PC-9 (cell line): ENCODE measurements around the gene ZC2HC1B. TPM values are rescaled to one million over a fixed set of nuclear protein-coding genes. Genes with fewer than 3 reads are reported as not detected.

Experiments used
- BruUV-seq: library from RNA; stranded (reverse); fragments of 400-500 nt; replicated peaks from 2 replicates; lab custom pipeline; 2021; lab: Mats Ljungman, UMichigan
- CTCF ChIA-PET: fragments of 300-600 bp; sonication (Branson Sonifier 250); formaldehyde crosslinking; loops from one replicate; lab custom pipeline; 2022; ENCODE audit warnings: antibody characterized with exemption; lab: Charles Lee
- POLR2A ChIA-PET: fragments of 300-600 bp; sonication (Branson Sonifier 250); formaldehyde crosslinking; loops from one replicate; lab custom pipeline; 2022; ENCODE audit warnings: antibody characterized with exemption; ENCODE audit not compliant: unreplicated experiment; lab: Charles Lee
- DNase-seq, 2 experiments: peaks; one replicate each; pipeline versions ENCODE4 v3.0.0 to v3.0.0-alpha.2; 2015 to 2022; ENCODE audit warnings: mixed read lengths in 1 of 2
- H2AFZ ChIP-seq: fragments of 200-600 bp; sonication (generic); 2 replicates; pipeline ENCODE4 v1.8.1; 2017; ENCODE audit warnings: antibody characterized with exemption
- H3F3A ChIP-seq: fragments of 200-600 bp; sonication (generic); 2 replicates; pipeline ENCODE4 v1.8.1; 2017; ENCODE audit warnings: antibody characterized with exemption, mild to moderate bottlenecking, low read depth; ENCODE audit not compliant: insufficient read depth
- H3K27ac ChIP-seq: fragments of 200-600 bp; sonication (generic); 2 replicates; pipeline ENCODE4 v1.6.1; 2016; ENCODE audit warnings: mixed run types
- H3K27me3 ChIP-seq: fragments of 200-600 bp; sonication (generic); 2 replicates; pipeline ENCODE4 v1.6.1; 2016; ENCODE audit warnings: low read depth, mixed run types; ENCODE audit not compliant: insufficient read depth
- H3K36me3 ChIP-seq: fragments of 200-600 bp; sonication (generic); 2 replicates; pipeline ENCODE4 v1.6.1; 2016; ENCODE audit warnings: low read depth, mixed run types
- H3K4me1 ChIP-seq: fragments of 200-600 bp; sonication (generic); replicated peaks from 2 replicates; pipeline ENCODE4 v1.6.1; 2016; ENCODE audit warnings: mixed run types; ENCODE audit not compliant: insufficient read depth
- H3K4me2 ChIP-seq: fragments of 200-600 bp; sonication (generic); 2 replicates; pipeline ENCODE4 v1.6.1; 2017; ENCODE audit warnings: mixed run types
- H3K4me3 ChIP-seq: fragments of 200-600 bp; sonication (generic); 2 replicates; pipeline ENCODE4 v1.6.1; 2016; ENCODE audit warnings: mixed run types
- H3K79me2 ChIP-seq: fragments of 200-600 bp; sonication (generic); 2 replicates; pipeline ENCODE4 v1.6.1; 2017; ENCODE audit warnings: low read depth, mixed run types
- H3K9me2 ChIP-seq: fragments of 200-600 bp; sonication (generic); 2 replicates; pipeline ENCODE4 v1.8.1; 2017; ENCODE audit warnings: mild to moderate bottlenecking; ENCODE audit not compliant: insufficient read depth
- H3K9me3 ChIP-seq: fragments of 200-600 bp; sonication (generic); 2 replicates; pipeline ENCODE4 v1.8.1; 2016; ENCODE audit warnings: low read depth; ENCODE audit not compliant: insufficient read depth
- H4K20me1 ChIP-seq: fragments of 200-600 bp; sonication (generic); 2 replicates; pipeline ENCODE4 v1.8.1; 2017; ENCODE audit not compliant: insufficient read depth
- CTCF ChIP-seq: fragments of 200-600 bp; sonication (generic); conservative IDR thresholded peaks from 2 replicates; pipeline ENCODE4 v1.6.1; 2017; ENCODE audit warnings: mixed run types, antibody characterized with exemption, mild to moderate bottlenecking, moderate library complexity
- EZH2 ChIP-seq: fragments of 200-600 bp; sonication (generic); IDR thresholded peaks from 2 replicates; pipeline ENCODE4 v1.8.0; 2017; ENCODE audit warnings: antibody characterized with exemption, low read depth
- intact Hi-C: fragments of 100-400 bp; cut with micrococcal nuclease; formaldehyde crosslinking; loops from one replicate; pipeline ENCODE4 v1.10.0; 2022; ENCODE audit not compliant: unreplicated experiment
- total RNA-seq: library from RNA; stranded (reverse); gene quantifications from 2 replicates; pipeline ENCODE4 v1.2.3, GENCODE V29; 2021

Gene ZC2HC1B
- total RNA-seq, 1 experiment from 2014 or later = not detected

- Histone ChIP-seq H4K20me1 (no peaks in the 10 kb centered on the region), H3K27me3 (no peaks in the 10 kb centered on the region), H3K4me2 (no peak overlapping the region), H2AFZ (no peak overlapping the region), H3K4me3 (no peak overlapping the region), H3K9me3 (no peaks in the 10 kb centered on the region), H3K79me2 (no peaks in the 10 kb centered on the region), H3K4me1 (no peaks in the 10 kb centered on the region), H3K36me3 (no peaks in the 10 kb centered on the region), H3F3A (no peaks in the 10 kb centered on the region), H3K9me2 (no peaks in the 10 kb centered on the region), H3K27ac (no peak overlapping the region)
- ChIA-PET CTCF (no interaction called here), POLR2A (no interaction called here)
- no peak for DNase-seq
- no TSS peak for BruUV-seq
- intact Hi-C loops = no loop called here
- no peak for TF ChIP-seq EZH2
- TF ChIP-seq CTCF = no peak
Measured at GRCh38 chr6:143822584-143823024, 41.7 kb upstream of the ZC2HC1B start.

GRCh38 chr6:143823548-143823947, 40.7 kb upstream of the ZC2HC1B start:
- no peaks in the 10 kb centered on the region for H3K4me1 ChIP-seq
- H3F3A ChIP-seq = no peaks in the 10 kb centered on the region
- H3K36me3 ChIP-seq = no peaks in the 10 kb centered on the region
- CTCF ChIA-PET = no interaction called here
- no peaks in the 10 kb centered on the region for H4K20me1 ChIP-seq
- H3K79me2 ChIP-seq = no peaks in the 10 kb centered on the region
- POLR2A ChIA-PET = no interaction called here
- H3K27ac ChIP-seq = no peak overlapping the region
- DNase-seq = no peak
- H3K9me2 ChIP-seq = no peaks in the 10 kb centered on the region
- no TSS peak for BruUV-seq
- no peak overlapping the region for H2AFZ ChIP-seq
- H3K27me3 ChIP-seq = no peaks in the 10 kb centered on the region
- no peak overlapping the region for H3K4me2 ChIP-seq
- H3K4me3 ChIP-seq = no peak overlapping the region
- no peaks in the 10 kb centered on the region for H3K9me3 ChIP-seq
- intact Hi-C loops = no loop called here
- TF ChIP-seq EZH2 (no peak), CTCF (no peak)

- ChIA-PET POLR2A (no interaction called here), CTCF (no interaction called here)
- no peaks in the 10 kb centered on the region for H3K4me1 ChIP-seq
- H3K27me3 ChIP-seq = no peaks in the 10 kb centered on the region
- H4K20me1 ChIP-seq = no peaks in the 10 kb centered on the region
- H3K79me2 ChIP-seq = no peaks in the 10 kb centered on the region
- TF ChIP-seq CTCF (no peak), EZH2 (no peak)
- H3F3A ChIP-seq = no peaks in the 10 kb centered on the region
- H2AFZ ChIP-seq = no peak overlapping the region
- no peaks in the 10 kb centered on the region for H3K9me3 ChIP-seq
- no peak for DNase-seq
- no TSS peak for BruUV-seq
- intact Hi-C loops = no loop called here
- no peak overlapping the region for H3K4me2 ChIP-seq
- H3K27ac ChIP-seq = no peak overlapping the region
- H3K36me3 ChIP-seq = no peaks in the 10 kb centered on the region
- H3K9me2 ChIP-seq = no peaks in the 10 kb centered on the region
- H3K4me3 ChIP-seq = no peak overlapping the region
Measured at GRCh38 chr6:143828572-143828971, 35.7 kb upstream of the ZC2HC1B start.
